OCI-LY7 (cell line): Measurements from ENCODE around the gene IP6K3. TPM values are rescaled to one million over a fixed set of nuclear protein-coding genes. Genes with fewer than 3 reads are reported as not detected.

Source experiments
- BruUV-seq: library from RNA; stranded (reverse); fragments of 400-500 nt; replicated peaks from 2 replicates; lab custom pipeline; 2021; lab: Mats Ljungman, UMichigan
- CTCF ChIA-PET: fragments of 300-600 bp; sonication (Branson Sonifier 250); formaldehyde crosslinking; loops from one replicate; lab custom pipeline; 2022; ENCODE audit warnings: antibody characterized with exemption; ENCODE audit not compliant: unreplicated experiment; lab: Charles Lee
- POLR2A ChIA-PET: fragments of 300-600 bp; sonication (Branson Sonifier 250); formaldehyde crosslinking; loops from one replicate; lab custom pipeline; 2022; ENCODE audit warnings: antibody characterized with exemption; lab: Charles Lee
- DNase-seq: peaks from one replicate; pipeline ENCODE4 v3.0.0-alpha.2; 2015; ENCODE audit warnings: low spot score
- H2AFZ ChIP-seq: fragments of 200-600 bp; sonication (generic), shearing (Covaris generic); 2 replicates; pipeline ENCODE4 v1.6.1; 2014; ENCODE audit warnings: mild to moderate bottlenecking, antibody characterized with exemption, low read length, moderate library complexity
- H3K27ac ChIP-seq: fragments of 200-600 bp; sonication (generic); 2 replicates; pipeline ENCODE4 v1.5.1; 2014; ENCODE audit warnings: mixed run types, low read depth, mild to moderate bottlenecking, moderate library complexity, low read length, inconsistent platforms; ENCODE audit not compliant: poor library complexity, severe bottlenecking
- H3K36me3 ChIP-seq: fragments of 200-600 bp; sonication (generic); 2 replicates; pipeline ENCODE4 v1.6.1; 2014; ENCODE audit warnings: mild to moderate bottlenecking, antibody characterized with exemption, low read length, moderate library complexity, mixed read lengths; ENCODE audit not compliant: insufficient read depth
- H3K4me1 ChIP-seq: fragments of 200-600 bp; sonication (generic); 2 replicates; pipeline ENCODE4 v1.5.1; 2014; ENCODE audit warnings: mild to moderate bottlenecking, low read length; ENCODE audit not compliant: insufficient read depth, poor library complexity, severe bottlenecking
- H3K4me2 ChIP-seq: fragments of 200-600 bp; sonication (generic); 2 replicates; pipeline ENCODE4 v1.6.1; 2014; ENCODE audit warnings: mild to moderate bottlenecking, low read length
- H3K4me3 ChIP-seq: fragments of 200-600 bp; sonication (generic); 2 replicates; pipeline ENCODE4 v1.5.1; 2014; ENCODE audit warnings: mild to moderate bottlenecking, low read depth, low read length; ENCODE audit not compliant: poor library complexity, severe bottlenecking
- H3K79me2 ChIP-seq: fragments of 200-600 bp; sonication (generic); 2 replicates; pipeline ENCODE4 v1.6.1; 2016; ENCODE audit warnings: low read depth, mild to moderate bottlenecking, low read length, moderate library complexity, mixed read lengths; ENCODE audit not compliant: insufficient read depth
- H3K9me2 ChIP-seq: fragments of 200-600 bp; sonication (generic); 2 replicates; pipeline ENCODE4 v1.6.1; 2016; ENCODE audit warnings: mild to moderate bottlenecking, low read length, mixed read lengths; ENCODE audit not compliant: insufficient read depth
- H3K9me3 ChIP-seq: fragments of 200-600 bp; sonication (generic); 2 replicates; pipeline ENCODE4 v1.6.1; 2014; ENCODE audit warnings: mild to moderate bottlenecking, mixed run types, low read length, mixed read lengths
- H4K20me1 ChIP-seq: fragments of 200-600 bp; sonication (generic); 2 replicates; pipeline ENCODE4 v1.6.1; 2014; ENCODE audit warnings: mild to moderate bottlenecking, antibody characterized with exemption, low read length, moderate library complexity, mixed read lengths; ENCODE audit not compliant: insufficient read depth
- CTCF ChIP-seq: fragments of 200-600 bp; sonication (generic); conservative IDR thresholded peaks from 2 replicates; pipeline ENCODE4 v1.5.1; 2014; ENCODE audit warnings: mild to moderate bottlenecking, antibody characterized with exemption, low read length, moderate library complexity, mixed read lengths
- EZH2phosphoT487 ChIP-seq: fragments of 200-600 bp; sonication (generic); IDR thresholded peaks from 2 replicates; pipeline ENCODE4 v1.6.1; 2018; ENCODE audit warnings: low read depth, borderline replicate concordance, mild to moderate bottlenecking, mixed run types, antibody characterized with exemption, low read length, moderate library complexity, mixed read lengths
- intact Hi-C: fragments of 100-400 bp; cut with micrococcal nuclease; formaldehyde crosslinking; loops from one replicate; pipeline ENCODE4 v1.10.0; 2022; ENCODE audit not compliant: unreplicated experiment
- total RNA-seq, 2 experiments: library from RNA; depleted of rRNA in 1 of 2; stranded (reverse); fragments of >200 nt in 1 of 2; shearing (Covaris generic) in 1 of 2; gene quantifications; 2 replicates each; pipeline ENCODE4 v1.2.3, GENCODE V29; 2014 to 2022

The IP6K3 gene
- total RNA-seq, 2 experiments from 2014 or later: not detected

- POLR2A ChIA-PET: no interaction called here
- no peak for TF ChIP-seq EZH2phosphoT487
- no peak for TF ChIP-seq CTCF
- no peak for DNase-seq
- H3K4me1 ChIP-seq: no peaks in the 10 kb centered on the region
- CTCF ChIA-PET: no interaction called here
- no peaks in the 10 kb centered on the region for H4K20me1 ChIP-seq
- no peak overlapping the region for H2AFZ ChIP-seq
- H3K27ac ChIP-seq: no peak overlapping the region
- no peaks in the 10 kb centered on the region for H3K79me2 ChIP-seq
- no peak overlapping the region for H3K4me3 ChIP-seq
- H3K9me2 ChIP-seq: no peaks in the 10 kb centered on the region
- no peaks in the 10 kb centered on the region for H3K9me3 ChIP-seq
- no peaks in the 10 kb centered on the region for H3K36me3 ChIP-seq
- no peak overlapping the region for H3K4me2 ChIP-seq
- intact Hi-C loops: no loop called here
- BruUV-seq: no TSS peak
Observed at GRCh38 chr6:33733709-33734007, 13.0 kb downstream of the IP6K3 start.

- H3K9me3 ChIP-seq: no peaks in the 10 kb centered on the region
Observed at GRCh38 chr6:33732817-33733708, 13.6 kb downstream of the IP6K3 start.

More at GRCh38 chr6:33732817-33733708, 13.6 kb downstream of the IP6K3 start:
- no peak for DNase-seq
- no TSS peak for BruUV-seq
- Histone ChIP-seq H3K4me3 (no peak overlapping the region), H4K20me1 (no peaks in the 10 kb centered on the region), H3K79me2 (no peaks in the 10 kb centered on the region), H3K4me1 (no peaks in the 10 kb centered on the region), H3K36me3 (no peaks in the 10 kb centered on the region), H3K9me2 (no peaks in the 10 kb centered on the region), H3K4me2 (no peak overlapping the region), H2AFZ (no peak overlapping the region), H3K27ac (no peak overlapping the region)
- TF ChIP-seq CTCF: no peak
- TF ChIP-seq EZH2phosphoT487: no peak
- intact Hi-C loops: no loop called here
- POLR2A ChIA-PET: no interaction called here
- CTCF ChIA-PET: no interaction called here
